T-cell (primary cell): ENCODE measurements around the gene TOM1L2. TPM values are rescaled to one million over a fixed set of nuclear protein-coding genes. Genes with fewer than 3 reads are reported as not detected.

Experiments
- ATAC-seq, 4 experiments: fragments of 200-7000 bp in 3 of 4; fragments of 150-1000 bp in 1 of 4; cut with Tn5 transposase; replicated peaks in 1 of 4; 1 replicate in 3 of 4; 2 replicates in 1 of 4; pipeline ENCODE4 v1.10.0; 2021; ENCODE audit warnings: moderate library complexity in 3 of 4, mild to moderate bottlenecking in 2 of 4, moderate number of reproducible peaks in 1 of 4
- CTCF ChIA-PET, 2 donors: fragments of 300-600 bp; sonication (Branson Sonifier 250); formaldehyde crosslinking; loops; one replicate each; lab custom pipeline; 2022; ENCODE audit warnings: antibody characterized with exemption in 2 of 2; lab: Charles Lee
- POLR2A ChIA-PET, 2 donors: fragments of 300-600 bp; sonication (Branson Sonifier 250); formaldehyde crosslinking; loops; one replicate each; lab custom pipeline; 2022; ENCODE audit warnings: antibody characterized with exemption in 2 of 2; lab: Charles Lee
- DNase-seq, 35 experiments: peaks; one replicate each; pipeline versions ENCODE4 v3.0.0 to v3.0.0-alpha.2; 2013 to 2023
- H3K27ac ChIP-seq: one replicate; pipeline ENCODE4 v1.5.1; 2013; ENCODE audit warnings: low read length
- H3K27me3 ChIP-seq, 2 experiments: replicated peaks in 1 of 2; 1 replicate in 1 of 2; 2 replicates in 1 of 2; pipeline versions ENCODE4 v1.6.1 to v1.7.0; 2013; ENCODE audit warnings: low read length in 1 of 2, mixed read lengths in 1 of 2; ENCODE audit not compliant: control insufficient read depth in 2 of 2, insufficient read depth in 2 of 2; ENCODE audit errors: extremely low read depth in 1 of 2
- H3K36me3 ChIP-seq, 2 donors: 1 replicate in 1 of 2; 2 replicates in 1 of 2; pipeline versions ENCODE4 v1.6.1 to v1.7.0; 2013; ENCODE audit warnings: low read length in 1 of 2; ENCODE audit not compliant: control insufficient read depth in 2 of 2, insufficient read depth in 1 of 2; ENCODE audit errors: extremely low read depth in 1 of 2
- H3K4me1 ChIP-seq, 2 experiments: 1 replicate in 1 of 2; 2 replicates in 1 of 2; pipeline versions ENCODE4 v1.6.1 to v1.7.0; 2013; ENCODE audit warnings: low read length in 2 of 2, mixed read lengths in 1 of 2; ENCODE audit not compliant: insufficient read depth in 2 of 2, control insufficient read depth in 1 of 2; ENCODE audit errors: extremely low read depth in 1 of 2
- H3K4me3 ChIP-seq, 2 donors: 1 replicate in 1 of 2; 2 replicates in 1 of 2; pipeline versions ENCODE4 v1.5.1 to v1.7.0; 2013; ENCODE audit warnings: mild to moderate bottlenecking in 2 of 2, low read length in 1 of 2, moderate library complexity in 1 of 2; ENCODE audit not compliant: control insufficient read depth in 1 of 2; ENCODE audit errors: extremely low read depth in 1 of 2
- H3K9me3 ChIP-seq: 2 replicates; pipeline ENCODE4 v1.7.0; 2013
- H3K27ac Mint-ChIP-seq, 2 donors: one replicate each; pipeline ENCODE4 v1.8.0; 2020 to 2021; ENCODE audit warnings: mild to moderate bottlenecking in 2 of 2, mixed read lengths in 2 of 2
- H3K27me3 Mint-ChIP-seq, 2 donors: one replicate each; pipeline ENCODE4 v1.8.0; 2021 to 2022; ENCODE audit warnings: mixed read lengths in 2 of 2
- H3K36me3 Mint-ChIP-seq: one replicate; pipeline ENCODE4 v1.8.0; 2021; ENCODE audit warnings: mixed read lengths
- H3K4me1 Mint-ChIP-seq, 3 donors: one replicate each; pipeline ENCODE4 v1.8.0; 2020 to 2022; ENCODE audit warnings: mixed read lengths in 3 of 3, mild to moderate bottlenecking in 1 of 3
- H3K4me3 Mint-ChIP-seq, 3 donors: one replicate each; pipeline ENCODE4 v1.8.0; 2020 to 2022; ENCODE audit warnings: mild to moderate bottlenecking in 3 of 3, mixed read lengths in 3 of 3, moderate library complexity in 3 of 3
- H3K9me3 Mint-ChIP-seq, 3 donors: one replicate each; pipeline ENCODE4 v1.8.0; 2020 to 2022; ENCODE audit warnings: mixed read lengths in 3 of 3
- WGBS: methylation state at CpG from one replicate; pipeline ENCODE4 v1.1.5; 2013; ENCODE audit warnings: missing lambda C conversion rate; ENCODE audit not compliant: insufficient coverage; 5-methylcytosine and 5-hydroxymethylcytosine counted together
- total RNA-seq, 35 experiments: library from RNA in 6 of 35; stranded (reverse) in 6 of 35; fragments of 120-200 nt in 1 of 35; gene quantifications; one replicate each; pipeline versions ENCODE4 v1.2.1 to v1.2.4 and lab custom pipeline; 2013 to 2026

TOM1L2 gene
- total RNA-seq, 5 donors from 2014 or later (not counting 1 experiment from before 2014, with no cell fraction given) = 57.5 to 71.5 (median 61.9) TPM

- DNase-seq (no peak), ATAC-seq (peak in 1 of 4 experiments; percentile 31)
- no peaks in the 10 kb centered on the region for H3K36me3 ChIP-seq
- 80% methylated on average over 12 of the region's 14 CpGs for WGBS
- H3K9me3 Mint-ChIP-seq = no peaks in the 10 kb centered on the region
- H3K27me3 Mint-ChIP-seq = no peaks in the 10 kb centered on the region
- no peak overlapping the region for H3K27ac ChIP-seq
- peaks cover 0 to under 1% (median under 1%) of the 10 kb centered on the region in 3 donors for H3K4me1 Mint-ChIP-seq
- H3K4me1 ChIP-seq = no peaks in the 10 kb centered on the region
- no peaks in the 10 kb centered on the region for H3K9me3 ChIP-seq
- no peak overlapping the region for H3K4me3 ChIP-seq
- POLR2A ChIA-PET = no interaction called here
- H3K4me3 Mint-ChIP-seq = no peak overlapping the region
- no peaks in the 10 kb centered on the region for H3K27me3 ChIP-seq
- CTCF ChIA-PET = no interaction called here
- H3K36me3 Mint-ChIP-seq = no peaks in the 10 kb centered on the region
- no peak overlapping the region for H3K27ac Mint-ChIP-seq
These were observed 6.6 kb upstream of the TOM1L2 start for GRCh38 chr17:17978481-17979424.

DNA sequence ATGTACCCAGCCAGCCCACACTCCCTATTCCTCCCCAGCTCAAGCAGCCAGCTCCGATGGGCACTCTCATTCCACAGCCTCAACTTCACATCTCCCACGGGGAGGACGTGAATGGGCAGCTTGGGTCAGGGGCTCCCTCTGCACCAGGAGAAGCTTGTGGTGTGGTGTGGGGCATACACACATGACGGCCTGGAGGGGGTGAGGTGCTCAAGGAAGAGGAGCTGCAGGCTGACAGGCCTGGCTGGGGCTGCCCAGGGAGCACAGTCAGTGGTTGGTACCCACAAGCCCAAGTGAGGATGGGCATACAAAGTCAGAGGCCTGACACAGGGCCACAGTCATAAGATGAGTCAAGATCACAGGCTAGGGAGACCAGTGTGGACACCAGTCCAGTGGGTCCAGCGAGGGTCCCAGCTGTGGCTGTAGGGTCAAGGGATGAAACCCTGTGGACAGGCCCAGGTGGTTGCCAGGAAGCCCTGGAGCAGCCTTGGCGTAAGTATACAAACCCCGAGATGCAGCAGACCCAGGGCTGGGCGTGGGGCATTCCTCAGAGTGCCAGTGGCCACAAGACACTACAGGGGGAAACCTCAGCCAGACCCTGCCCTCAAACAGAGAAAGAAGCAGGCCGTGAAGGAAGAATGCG is 4.9 kb upstream of the TOM1L2 start:
- peaks cover 0 to 8% of the 10 kb centered on the region in 2 experiments for H3K4me1 ChIP-seq
- DNase-seq (no peak), ATAC-seq (no peak)
- ChIA-PET CTCF (no interaction called here), POLR2A (no interaction called here)
- Mint-ChIP-seq H3K36me3 (no peaks in the 10 kb centered on the region), H3K27ac (no peak overlapping the region), H3K4me1 (peaks cover 0 to 11% (median 10%) of the 10 kb centered on the region in 3 donors), H3K9me3 (no peaks in the 10 kb centered on the region), H3K27me3 (no peaks in the 10 kb centered on the region), H3K4me3 (no peak overlapping the region)
- H3K36me3 ChIP-seq = no peaks in the 10 kb centered on the region
- H3K27me3 ChIP-seq = no peaks in the 10 kb centered on the region
- WGBS = 76% methylated on average over 8 of the region's 10 CpGs
- H3K27ac ChIP-seq = no peak overlapping the region
- no peaks in the 10 kb centered on the region for H3K9me3 ChIP-seq
- H3K4me3 ChIP-seq = no peak overlapping the region

DNA sequence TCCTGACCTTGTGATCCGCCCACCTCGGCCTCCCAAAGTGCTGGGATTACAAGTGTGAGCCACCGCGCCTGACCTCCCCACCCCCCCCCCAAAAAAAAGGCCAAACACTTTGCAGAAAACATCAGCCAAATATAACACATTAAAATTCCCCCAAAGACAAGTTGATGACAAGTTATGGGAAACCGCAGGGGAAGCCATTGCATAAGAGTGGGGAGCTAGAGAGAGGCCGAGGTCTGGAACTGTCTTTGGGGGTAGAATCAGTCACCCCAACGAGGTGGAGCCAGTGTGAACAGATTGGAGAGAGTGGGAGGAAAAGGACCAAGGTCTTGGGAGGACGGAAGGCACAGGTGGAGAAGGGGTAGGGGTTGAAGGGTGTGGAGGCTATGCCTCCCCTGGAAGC is 3.2 kb upstream of the TOM1L2 start:
- Mint-ChIP-seq H3K9me3 (no peaks in the 10 kb centered on the region), H3K27ac (no peak overlapping the region), H3K36me3 (no peaks in the 10 kb centered on the region), H3K4me1 (peaks cover 10 to 23% (median 21%) of the 10 kb centered on the region in 3 donors), H3K27me3 (no peaks in the 10 kb centered on the region), H3K4me3 (no peak overlapping the region)
- no peak overlapping the region for H3K4me3 ChIP-seq
- H3K27me3 ChIP-seq = no peaks in the 10 kb centered on the region
- DNase-seq = no peak
- ChIA-PET POLR2A (no interaction called here), CTCF (no interaction called here)
- H3K9me3 ChIP-seq = no peaks in the 10 kb centered on the region
- H3K36me3 ChIP-seq = no peaks in the 10 kb centered on the region
- no peak overlapping the region for H3K27ac ChIP-seq
- no peak for ATAC-seq
- H3K4me1 ChIP-seq = peaks cover 9 to 19% of the 10 kb centered on the region in 2 experiments
- WGBS = 54% methylated on average over 4 of the region's 8 CpGs

DNA sequence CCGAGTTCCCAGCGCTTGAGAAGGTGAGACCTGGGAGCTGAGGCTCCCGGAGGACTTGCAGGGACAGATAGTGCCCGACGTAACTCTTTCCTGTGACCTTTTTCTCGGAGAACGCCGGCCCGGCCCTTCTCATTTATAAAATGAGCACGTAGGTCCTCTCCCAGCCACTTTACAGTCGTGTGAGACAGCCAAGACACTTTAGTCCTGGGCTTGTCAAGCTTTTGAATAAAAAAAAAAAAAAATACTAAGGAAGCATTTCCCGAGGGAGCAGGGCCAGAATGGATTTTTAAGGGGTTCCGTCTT is 703 bp upstream of the TOM1L2 start:
- WGBS = 0% methylated on average over 9 of the region's 13 CpGs
- peaks cover 3% of the 10 kb centered on the region for H3K36me3 Mint-ChIP-seq
- ChIA-PET POLR2A (interaction anchor here (0.5 to 1.6 kb wide), 7 partner anchors 13 to 1405 kb away, joined by 3 to 9 read pairs (median 6); partner anchors contain the start of genes FLCN (in 1 of the 2) and SREBF1 (in 1 of the 2)), CTCF (interaction anchor here in 1 of 2 donors (0.5 to 1.4 kb wide), 8 partner anchors 13 to 581 kb away, joined by 3 to 8 read pairs (median 4); no protein-coding TSS in a partner anchor)
- H3K27ac Mint-ChIP-seq = peak overlapping the region; percentile 86 to 89
- Histone ChIP-seq H3K4me3 (peak overlapping the region; percentile 50 to 60), H3K27ac (peak overlapping the region; percentile 65), H3K9me3 (no peaks in the 10 kb centered on the region), H3K27me3 (no peaks in the 10 kb centered on the region), H3K4me1 (peaks cover 10 to 25% of the 10 kb centered on the region in 2 experiments), H3K36me3 (no peaks in the 10 kb centered on the region)
- ATAC-seq = no peak
- DNase-seq = no peak
- peaks cover 28 to 42% (median 39%) of the 10 kb centered on the region in 3 donors for H3K4me1 Mint-ChIP-seq
- no peaks in the 10 kb centered on the region for H3K9me3 Mint-ChIP-seq
- no peaks in the 10 kb centered on the region for H3K27me3 Mint-ChIP-seq
- peak overlapping the region; percentile 83 to 96 (median 91) for H3K4me3 Mint-ChIP-seq

DNA sequence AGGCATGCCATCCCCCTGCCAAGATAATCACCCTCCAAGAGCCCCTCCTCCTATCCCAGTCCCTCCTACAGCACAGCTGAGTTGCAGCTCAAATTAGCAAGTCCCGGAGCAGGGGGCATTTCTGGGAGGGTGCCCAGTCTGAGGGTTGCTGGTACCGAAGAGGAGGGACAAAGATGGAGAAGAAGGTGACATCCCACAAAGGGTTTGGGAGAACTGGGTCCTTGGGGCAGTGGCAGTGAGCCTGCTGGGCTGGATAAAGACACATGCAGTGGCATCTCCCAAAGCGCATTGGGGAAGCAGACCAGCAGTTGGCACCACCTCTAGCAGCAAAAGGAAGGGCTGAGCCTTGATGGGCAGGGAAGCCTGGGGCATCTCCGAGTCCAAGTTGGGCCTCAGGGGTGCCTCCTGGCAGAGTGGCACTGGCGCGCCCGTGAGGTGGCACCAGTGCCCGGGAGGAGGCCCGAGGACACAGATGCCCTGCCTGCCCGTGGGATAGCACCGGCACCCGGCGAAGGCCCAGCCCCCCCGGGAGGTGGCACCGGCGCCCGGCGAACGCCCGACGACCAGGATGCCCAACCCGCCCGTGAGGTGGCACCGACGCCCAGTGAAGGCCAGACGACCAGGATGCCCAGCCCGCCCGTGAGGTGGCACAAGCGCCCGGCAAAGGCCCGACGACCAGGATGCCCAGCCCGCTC is 622 bp downstream of the TOM1L2 start:
- POLR2A ChIA-PET = interaction anchor here (1.0 to 1.6 kb wide), 2 partner anchors 14 to 135 kb away, joined by 4 to 7 read pairs; partner anchors contain the start of gene SREBF1 (in 1 of the 2)
- H3K9me3 Mint-ChIP-seq = no peaks in the 10 kb centered on the region
- 3% methylated on average over 32 of the region's 33 CpGs for WGBS

More for the DNA sequence above, 622 bp downstream of the TOM1L2 start:
- no peak overlapping the region for H3K27ac ChIP-seq
- no peaks in the 10 kb centered on the region for H3K9me3 ChIP-seq
- H3K4me1 ChIP-seq = peaks cover 10 to 30% of the 10 kb centered on the region in 2 experiments
- H3K4me3 ChIP-seq = peak overlapping the region; percentile 69 to 72
- Mint-ChIP-seq H3K27ac (peak overlapping the region in 1 of 2 donors; percentile 69), H3K36me3 (peaks cover 3% of the 10 kb centered on the region), H3K4me1 (peaks cover 41 to 55% (median 52%) of the 10 kb centered on the region in 3 donors), H3K27me3 (no peaks in the 10 kb centered on the region), H3K4me3 (peak overlapping the region; percentile 78 to 86 (median 83))
- H3K36me3 ChIP-seq = no peaks in the 10 kb centered on the region
- peak in 1 of 4 experiments; percentile 0 for ATAC-seq
- peak in 10 of 35 experiments; percentile 6 to 32 (median 16) for DNase-seq
- no peaks in the 10 kb centered on the region for H3K27me3 ChIP-seq
- CTCF ChIA-PET = interaction anchor here (0.6 to 1.2 kb wide), 7 partner anchors 11 to 288 kb away, joined by 3 to 5 read pairs (median 3); no protein-coding TSS in a partner anchor
